DOHH2 (cell line): ENCODE data around the gene DHTKD1.

Source experiments
- H3F3A ChIP-seq: fragments of 200-600 bp; sonication (generic), shearing (Covaris generic); 2 replicates; pipeline ENCODE4 v1.6.0; 2016; ENCODE audit warnings: antibody characterized with exemption, mild to moderate bottlenecking; ENCODE audit not compliant: control insufficient read depth, insufficient read depth
- H3K27ac ChIP-seq: fragments of 200-600 bp; sonication (generic); 2 replicates; pipeline ENCODE4 v1.5.1; 2014; ENCODE audit warnings: low read depth, mild to moderate bottlenecking, low read length, moderate library complexity
- H3K27me3 ChIP-seq: fragments of 200-600 bp; sonication (generic); 2 replicates; pipeline ENCODE4 v1.6.1; 2014; ENCODE audit warnings: mild to moderate bottlenecking, low read length, mixed read lengths; ENCODE audit not compliant: control insufficient read depth
- H3K36me3 ChIP-seq: fragments of 200-600 bp; sonication (generic); 2 replicates; pipeline ENCODE4 v1.6.1; 2014; ENCODE audit warnings: mild to moderate bottlenecking, low read length, moderate library complexity, mixed read lengths; ENCODE audit not compliant: control insufficient read depth
- H3K4me1 ChIP-seq: fragments of 200-600 bp; sonication (generic); 2 replicates; pipeline ENCODE4 v1.6.1; 2014; ENCODE audit warnings: mild to moderate bottlenecking, low read length, mixed read lengths; ENCODE audit not compliant: control insufficient read depth
- H3K4me2 ChIP-seq: fragments of 200-600 bp; sonication (generic); 2 replicates; pipeline ENCODE4 v1.6.0; 2014; ENCODE audit warnings: mild to moderate bottlenecking, low read length, moderate library complexity
- H3K4me3 ChIP-seq: fragments of 200-600 bp; sonication (generic); 2 replicates; pipeline ENCODE4 v1.5.1; 2014; ENCODE audit warnings: mild to moderate bottlenecking, low read length, mixed read lengths
- H3K79me2 ChIP-seq: fragments of 200-600 bp; sonication (generic); 2 replicates; pipeline ENCODE4 v1.6.1; 2014; ENCODE audit warnings: mild to moderate bottlenecking, low read length, mixed read lengths; ENCODE audit not compliant: control insufficient read depth
- H3K9me2 ChIP-seq: fragments of 200-600 bp; sonication (generic); replicated peaks from 2 replicates; pipeline ENCODE4 v1.6.1; 2014; ENCODE audit warnings: mild to moderate bottlenecking, low read length, mixed read lengths; ENCODE audit not compliant: control insufficient read depth
- H3K9me3 ChIP-seq: fragments of 200-600 bp; sonication (generic); 2 replicates; pipeline ENCODE4 v1.6.1; 2014; ENCODE audit warnings: antibody characterized with exemption, low read length, mixed read lengths; ENCODE audit not compliant: control insufficient read depth, insufficient read depth
- H4K20me1 ChIP-seq: fragments of 200-600 bp; sonication (generic); 2 replicates; pipeline ENCODE4 v1.6.0; 2014; ENCODE audit warnings: low read depth, mild to moderate bottlenecking, antibody characterized with exemption, low read length, moderate library complexity; ENCODE audit not compliant: control insufficient read depth, insufficient read depth
- CTCF ChIP-seq: fragments of 200-600 bp; sonication (generic); IDR thresholded peaks from one replicate; pipeline ENCODE4 v1.5.1; 2014; ENCODE audit warnings: antibody characterized with exemption, mild to moderate bottlenecking, low read depth, low read length; ENCODE audit not compliant: poor library complexity, severe bottlenecking
- EZH2phosphoT487 ChIP-seq: fragments of 200-600 bp; sonication (generic); IDR thresholded peaks from 2 replicates; pipeline ENCODE4 v1.6.1; 2017; ENCODE audit warnings: borderline replicate concordance, mild to moderate bottlenecking, antibody characterized with exemption, low read length, moderate library complexity, mixed read lengths

The DHTKD1 gene

GRCh38 chr10:12098966-12099365 is 30.2 kb downstream of the DHTKD1 start:
- Histone ChIP-seq H3F3A (no peaks in the 10 kb centered on the region), H3K9me2 (no peaks in the 10 kb centered on the region), H3K36me3 (peaks cover 39% of the 10 kb centered on the region), H3K9me3 (no peaks in the 10 kb centered on the region), H3K27me3 (no peaks in the 10 kb centered on the region), H3K27ac (no peak overlapping the region), H4K20me1 (no peaks in the 10 kb centered on the region), H3K4me1 (0 out of 2 replicates have a peak, but pooled peaks cover 2% of the 10 kb centered on the region), H3K4me2 (no peak overlapping the region), H3K79me2 (no peaks in the 10 kb centered on the region), H3K4me3 (no peak overlapping the region)
- TF ChIP-seq CTCF (no peak), EZH2phosphoT487 (no peak)

GRCh38 chr10:12103802-12104201 is 35.0 kb downstream of the DHTKD1 start:
- no peaks in the 10 kb centered on the region for H3K79me2 ChIP-seq
- no peak overlapping the region for H3K4me2 ChIP-seq
- H3K36me3 ChIP-seq, result peaks cover 54% of the 10 kb centered on the region
- no peaks in the 10 kb centered on the region for H3K9me2 ChIP-seq
- no peaks in the 10 kb centered on the region for H3F3A ChIP-seq
- H3K9me3 ChIP-seq, result no peaks in the 10 kb centered on the region
- H3K4me1 ChIP-seq, result no peaks in the 10 kb centered on the region
- no peak for TF ChIP-seq EZH2phosphoT487
- no peak for TF ChIP-seq CTCF
- H3K4me3 ChIP-seq, result no peak overlapping the region
- H3K27me3 ChIP-seq, result no peaks in the 10 kb centered on the region
- H3K27ac ChIP-seq, result no peak overlapping the region
- H4K20me1 ChIP-seq, result no peaks in the 10 kb centered on the region

- H3F3A ChIP-seq, result peaks cover 5% of the 10 kb centered on the region; the same call in 1 of the 2 replicates
- no peaks in the 10 kb centered on the region for H4K20me1 ChIP-seq
- H3K79me2 ChIP-seq, result no peaks in the 10 kb centered on the region
- H3K27me3 ChIP-seq, result no peaks in the 10 kb centered on the region
- peaks cover 40% of the 10 kb centered on the region for H3K36me3 ChIP-seq
- no peak overlapping the region for H3K4me3 ChIP-seq
- H3K4me2 ChIP-seq, result no peak overlapping the region
- TF ChIP-seq EZH2phosphoT487, result no peak
- TF ChIP-seq CTCF, result no peak
- H3K27ac ChIP-seq, result no peak overlapping the region
- no peaks in the 10 kb centered on the region for H3K9me2 ChIP-seq
- H3K9me3 ChIP-seq, result no peaks in the 10 kb centered on the region
- H3K4me1 ChIP-seq, result peaks cover 14% of the 10 kb centered on the region
Measured at GRCh38 chr10:12107781-12108180, 39.0 kb downstream of the DHTKD1 start.
